ENCODE data around the gene AQR.

Gene AQR

DNA sequence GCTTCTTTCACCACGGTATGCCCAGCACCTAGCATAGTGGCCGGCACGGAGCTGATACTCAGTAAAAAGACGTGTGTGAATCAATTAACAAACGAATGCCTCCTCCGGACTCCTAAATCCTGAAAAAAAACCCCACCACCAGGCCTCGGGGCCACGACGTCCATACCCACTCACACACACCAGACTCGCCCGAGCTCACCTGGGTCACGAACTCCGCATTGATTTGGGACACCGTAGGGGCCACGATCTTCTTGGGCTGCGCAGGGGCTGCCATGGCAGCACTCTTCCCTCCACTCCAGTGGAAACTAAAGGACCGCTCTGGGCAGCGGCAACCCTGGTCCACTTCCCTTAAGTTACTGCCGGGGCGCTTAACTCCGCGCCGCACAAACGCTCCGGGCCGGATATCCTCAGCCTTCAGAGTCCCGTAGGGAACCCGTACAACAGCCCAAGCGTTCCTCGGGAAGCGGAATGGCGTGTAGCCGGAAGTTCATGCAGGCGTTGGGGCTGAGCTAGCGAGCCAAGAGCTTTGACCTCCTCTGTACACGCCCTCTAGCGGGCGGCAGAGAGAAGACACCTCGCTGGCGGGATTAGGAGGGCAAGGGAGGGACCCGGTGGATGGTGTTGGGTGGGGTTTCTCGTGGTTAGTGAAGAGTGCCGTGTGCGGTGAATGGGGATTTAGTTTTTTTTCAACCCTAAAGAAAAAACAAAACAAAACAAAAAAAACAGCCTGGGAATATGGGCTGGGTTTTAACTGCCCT is at the start of gene AQR:
TSS of gene AQR (minus strand) at position 403 of the 758 bp plus-strand sequence. CDS start at position 274, 129 bp downstream.
- Histone ChIP-seq H3K4me1 (ENCODE audit: insufficient read depth, low read length) (peaks cover 7% of the 10 kb centered on the region), H2AFZ (ENCODE audit: low read depth, low read length) (peak within 1 kb of the TSS; percentile 74), H3K9me3 (ENCODE audit: low read length) (no peaks in the 10 kb centered on the region), H3K27me3 (ENCODE audit: insufficient read depth, low read length) (no peaks in the 10 kb centered on the region), H3K4me3 (ENCODE audit: low read length) (peak within 1 kb of the TSS; percentile 81), H3K36me3 (ENCODE audit: insufficient read depth, low read length) (peaks cover 5% of the 10 kb centered on the region)

DNA sequence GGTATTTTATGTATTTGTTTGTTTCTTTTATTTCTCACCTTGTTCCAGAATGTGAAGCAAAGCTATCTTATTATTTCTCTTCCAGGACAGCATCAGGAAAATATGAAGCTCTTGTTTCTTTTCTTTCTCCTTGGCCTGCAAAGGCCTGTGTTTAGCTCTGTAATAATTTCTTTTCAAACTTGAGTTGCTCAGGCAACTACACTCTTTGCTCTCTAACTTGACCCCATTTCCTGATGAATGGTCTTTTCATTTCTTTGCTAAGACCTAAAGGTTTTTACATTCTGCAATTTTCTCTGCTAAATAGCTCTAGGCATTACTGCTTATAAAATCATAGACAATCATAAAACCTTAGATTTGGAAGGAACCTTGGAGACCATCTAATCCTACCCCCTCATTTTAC is 44.7 kb upstream of the AQR start:
- Histone ChIP-seq H3K4me1 (ENCODE audit: insufficient read depth, low read length) (peaks cover 25% of the 10 kb centered on the region), H3K4me3 (ENCODE audit: low read length) (no peak overlapping the region)

DNA sequence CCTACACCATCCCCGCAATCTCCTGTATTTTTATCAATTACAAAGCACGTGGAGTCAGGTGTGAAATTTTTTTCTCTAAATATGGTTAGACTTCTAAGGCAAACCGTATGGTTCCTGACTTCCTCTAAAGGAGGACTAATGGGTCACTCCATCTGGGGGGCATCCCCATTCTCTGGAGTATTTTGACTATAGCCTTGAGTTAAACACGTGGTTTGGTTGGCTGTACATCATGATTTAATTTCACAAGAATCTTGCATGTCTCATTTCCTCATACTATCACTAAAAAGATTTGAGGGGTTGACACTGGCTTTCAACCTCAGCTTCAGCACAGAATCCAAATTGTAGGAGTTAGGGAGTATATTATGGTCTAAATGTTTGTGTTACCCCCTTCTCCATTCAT is 43.8 kb upstream of the AQR start:
- Histone ChIP-seq H3K4me3 (ENCODE audit: low read length) (no peak overlapping the region), H3K36me3 (ENCODE audit: insufficient read depth, low read length) (no peaks in the 10 kb centered on the region), H2AFZ (ENCODE audit: low read depth, low read length) (no peak overlapping the region), H3K9me3 (ENCODE audit: low read length) (no peaks in the 10 kb centered on the region), H3K4me1 (ENCODE audit: insufficient read depth, low read length) (peaks cover 25% of the 10 kb centered on the region), H3K27me3 (ENCODE audit: insufficient read depth, low read length) (no peaks in the 10 kb centered on the region)

More for the DNA sequence above, 44.7 kb upstream of the AQR start:
- no peak overlapping the region for H2AFZ ChIP-seq (ENCODE audit: low read depth, low read length)
- H3K9me3 ChIP-seq (ENCODE audit: low read length): no peaks in the 10 kb centered on the region
- no peaks in the 10 kb centered on the region for H3K36me3 ChIP-seq (ENCODE audit: insufficient read depth, low read length)
- no peaks in the 10 kb centered on the region for H3K27me3 ChIP-seq (ENCODE audit: insufficient read depth, low read length)

DNA sequence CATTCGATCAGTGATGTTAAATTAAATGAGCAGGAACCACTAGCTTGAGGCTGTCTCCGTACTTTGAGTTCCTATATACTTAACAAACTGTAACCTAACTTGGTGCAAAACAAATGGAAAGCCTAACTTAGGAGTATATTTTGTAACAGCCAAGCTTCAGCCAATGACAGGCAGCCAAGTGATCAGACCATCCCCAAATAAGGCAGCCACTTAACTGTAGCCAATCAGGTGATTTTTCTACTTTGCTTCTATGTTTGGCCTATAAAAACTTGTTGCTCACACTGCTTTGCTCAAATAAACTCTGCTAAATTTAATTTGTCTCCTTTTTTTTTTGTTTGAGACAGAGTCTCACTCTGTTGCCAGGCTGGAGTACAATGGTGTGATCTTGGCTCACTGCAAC is 37.9 kb upstream of the AQR start:
- H3K9me3 ChIP-seq (ENCODE audit: low read length): no peaks in the 10 kb centered on the region
- H3K36me3 ChIP-seq (ENCODE audit: insufficient read depth, low read length): no peaks in the 10 kb centered on the region
- H3K4me1 ChIP-seq (ENCODE audit: insufficient read depth, low read length): no peaks in the 10 kb centered on the region
- no peaks in the 10 kb centered on the region for H3K27me3 ChIP-seq (ENCODE audit: insufficient read depth, low read length)
- H3K4me3 ChIP-seq (ENCODE audit: low read length): no peak overlapping the region
- H2AFZ ChIP-seq (ENCODE audit: low read depth, low read length): no peak overlapping the region

DNA sequence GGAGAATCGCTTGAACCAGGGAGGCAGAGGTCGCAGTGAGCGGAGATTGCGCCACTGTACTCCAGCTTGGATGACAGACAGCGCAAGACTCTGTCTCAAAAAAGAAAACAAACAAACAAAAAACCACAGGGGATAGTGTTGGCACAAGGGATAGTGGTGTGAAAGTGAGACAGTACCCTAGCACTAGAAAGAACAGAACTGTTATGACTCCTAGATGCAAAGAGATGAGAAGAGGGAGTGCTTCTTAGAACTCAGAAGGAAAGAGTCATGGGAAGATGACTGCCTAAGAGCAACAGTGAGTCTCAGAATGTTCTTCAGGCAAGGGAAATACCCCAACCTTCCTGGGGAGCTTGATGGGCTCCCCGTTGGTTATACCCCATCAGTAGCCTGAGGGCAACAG is 36.4 kb upstream of the AQR start:
- Histone ChIP-seq H3K36me3 (ENCODE audit: insufficient read depth, low read length) (no peaks in the 10 kb centered on the region), H3K4me3 (ENCODE audit: low read length) (no peak overlapping the region), H3K4me1 (ENCODE audit: insufficient read depth, low read length) (peaks cover 6% of the 10 kb centered on the region), H3K27me3 (ENCODE audit: insufficient read depth, low read length) (no peaks in the 10 kb centered on the region), H2AFZ (ENCODE audit: low read depth, low read length) (no peak overlapping the region), H3K9me3 (ENCODE audit: low read length) (no peaks in the 10 kb centered on the region)

DNA sequence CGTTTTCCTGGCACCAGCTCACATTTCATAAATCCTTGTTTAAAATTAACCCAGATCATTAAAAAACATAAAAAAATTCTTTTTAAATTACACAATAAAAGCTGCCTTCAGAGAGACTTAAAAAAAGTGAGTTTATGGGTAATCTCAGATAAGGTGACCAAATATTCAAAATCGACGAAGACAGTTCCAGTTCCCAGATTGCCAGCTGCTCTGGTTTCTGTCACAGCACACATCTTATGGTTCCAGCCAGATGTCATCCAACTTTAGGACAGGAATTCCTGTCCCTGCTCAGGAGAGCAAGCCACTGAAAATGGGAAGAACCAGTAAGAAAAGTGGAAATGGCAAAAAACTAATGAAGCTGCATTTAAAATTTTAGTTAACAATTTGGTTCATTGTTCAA is 34.4 kb upstream of the AQR start:
- Histone ChIP-seq H3K4me1 (ENCODE audit: insufficient read depth, low read length) (peaks cover 6% of the 10 kb centered on the region), H3K27me3 (ENCODE audit: insufficient read depth, low read length) (no peaks in the 10 kb centered on the region), H2AFZ (ENCODE audit: low read depth, low read length) (no peak overlapping the region), H3K4me3 (ENCODE audit: low read length) (no peak overlapping the region), H3K36me3 (ENCODE audit: insufficient read depth, low read length) (no peaks in the 10 kb centered on the region), H3K9me3 (ENCODE audit: low read length) (no peaks in the 10 kb centered on the region)

DNA sequence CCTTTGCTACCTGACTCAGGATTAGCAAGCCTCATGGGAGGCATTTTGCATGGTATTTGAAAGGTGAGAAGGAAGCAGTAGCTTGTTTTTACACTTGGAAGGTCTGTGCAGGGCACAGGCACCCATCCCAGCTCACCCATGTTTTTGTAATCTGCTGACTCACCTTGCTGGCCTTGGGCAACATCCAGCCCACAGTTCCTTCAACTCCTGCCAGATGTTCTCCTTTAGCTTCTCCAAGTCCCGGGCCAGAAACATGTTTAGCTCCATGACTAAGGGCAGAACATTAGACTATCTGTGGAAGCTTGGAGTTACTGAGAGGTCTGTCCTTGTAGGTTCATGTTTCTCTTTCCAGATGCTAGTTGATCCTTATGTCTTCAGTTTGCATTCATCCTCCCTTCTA is 31.0 kb upstream of the AQR start:
- peaks cover 6% of the 10 kb centered on the region for H3K4me1 ChIP-seq (ENCODE audit: insufficient read depth, low read length)
- H3K36me3 ChIP-seq (ENCODE audit: insufficient read depth, low read length): no peaks in the 10 kb centered on the region
- no peak overlapping the region for H2AFZ ChIP-seq (ENCODE audit: low read depth, low read length)
- H3K9me3 ChIP-seq (ENCODE audit: low read length): no peaks in the 10 kb centered on the region
- no peak overlapping the region for H3K4me3 ChIP-seq (ENCODE audit: low read length)
- no peaks in the 10 kb centered on the region for H3K27me3 ChIP-seq (ENCODE audit: insufficient read depth, low read length)

DNA sequence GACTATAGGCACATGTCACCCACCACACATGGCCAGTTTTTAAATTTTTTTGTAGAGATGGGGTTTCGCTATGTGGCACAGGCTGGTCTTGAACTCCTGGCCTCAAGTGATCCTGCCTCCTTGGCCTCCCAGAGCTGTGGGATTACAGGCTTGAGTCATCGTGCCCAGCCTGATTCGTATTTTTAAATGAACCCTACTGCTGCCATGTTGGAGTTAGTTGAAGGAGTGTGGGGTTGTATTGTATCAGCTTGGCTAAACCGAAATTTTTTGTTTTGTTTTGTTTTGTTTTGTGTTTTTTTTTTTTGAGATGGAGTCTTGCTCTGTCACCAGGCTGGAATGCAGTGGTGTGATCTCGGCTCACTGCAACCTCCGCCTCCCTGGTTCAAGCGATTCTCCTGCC is 30.4 kb upstream of the AQR start:
- Histone ChIP-seq H3K36me3 (ENCODE audit: insufficient read depth, low read length) (no peaks in the 10 kb centered on the region), H3K4me3 (ENCODE audit: low read length) (no peak overlapping the region), H2AFZ (ENCODE audit: low read depth, low read length) (no peak overlapping the region), H3K27me3 (ENCODE audit: insufficient read depth, low read length) (no peaks in the 10 kb centered on the region), H3K9me3 (ENCODE audit: low read length) (no peaks in the 10 kb centered on the region), H3K4me1 (ENCODE audit: insufficient read depth, low read length) (peaks cover 6% of the 10 kb centered on the region)

DNA sequence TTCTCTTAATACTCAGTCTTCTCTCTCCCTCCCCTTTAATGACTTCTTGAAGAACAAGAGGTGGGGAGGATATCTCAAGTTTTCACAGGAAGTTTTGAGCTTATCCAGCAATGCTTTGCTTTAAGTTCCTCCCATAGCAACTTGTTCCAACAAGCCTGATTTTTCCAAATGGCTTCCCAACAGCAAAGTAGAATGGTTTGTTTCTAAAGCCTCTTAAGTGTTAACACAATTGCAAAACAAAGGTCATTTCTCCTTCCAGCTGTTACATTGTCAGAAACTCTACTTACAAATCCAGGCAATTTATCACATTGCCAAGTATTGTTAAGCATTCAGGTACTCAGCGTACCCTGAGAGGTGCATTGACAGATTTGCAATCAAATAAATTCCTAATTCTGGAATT is 25.4 kb upstream of the AQR start:
- no peaks in the 10 kb centered on the region for H3K9me3 ChIP-seq (ENCODE audit: low read length)
- no peaks in the 10 kb centered on the region for H3K4me1 ChIP-seq (ENCODE audit: insufficient read depth, low read length)

DNA sequence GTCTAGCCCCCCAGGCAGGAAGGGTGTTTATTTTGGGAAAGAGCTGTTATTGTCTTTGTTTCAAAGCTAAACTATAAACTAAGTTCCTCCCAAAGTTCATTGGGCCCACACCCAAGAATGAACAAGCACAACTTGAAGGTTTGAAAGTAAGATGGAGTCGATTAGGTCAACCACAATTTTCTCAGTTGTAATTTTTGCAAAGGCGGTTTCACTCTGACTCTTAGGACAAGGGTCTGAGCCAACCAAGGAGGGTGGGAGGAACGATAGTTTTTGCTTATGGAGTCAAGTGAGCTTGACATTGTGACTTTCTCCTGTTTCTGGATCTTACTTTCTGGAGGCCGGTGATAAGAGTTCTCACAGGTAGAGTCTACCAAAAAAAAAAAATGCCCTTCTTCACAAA is 24.3 kb upstream of the AQR start:
- peaks cover under 1% of the 10 kb centered on the region for H3K4me1 ChIP-seq (ENCODE audit: insufficient read depth, low read length)
- no peaks in the 10 kb centered on the region for H3K36me3 ChIP-seq (ENCODE audit: insufficient read depth, low read length)
- no peak overlapping the region for H3K4me3 ChIP-seq (ENCODE audit: low read length)
- H3K27me3 ChIP-seq (ENCODE audit: insufficient read depth, low read length): no peaks in the 10 kb centered on the region
- no peak overlapping the region for H2AFZ ChIP-seq (ENCODE audit: low read depth, low read length)
- no peaks in the 10 kb centered on the region for H3K9me3 ChIP-seq (ENCODE audit: low read length)

More for the DNA sequence above, 25.4 kb upstream of the AQR start:
- Histone ChIP-seq H3K27me3 (ENCODE audit: insufficient read depth, low read length) (no peaks in the 10 kb centered on the region), H2AFZ (ENCODE audit: low read depth, low read length) (no peak overlapping the region), H3K36me3 (ENCODE audit: insufficient read depth, low read length) (no peaks in the 10 kb centered on the region), H3K4me3 (ENCODE audit: low read length) (no peak overlapping the region)

DNA sequence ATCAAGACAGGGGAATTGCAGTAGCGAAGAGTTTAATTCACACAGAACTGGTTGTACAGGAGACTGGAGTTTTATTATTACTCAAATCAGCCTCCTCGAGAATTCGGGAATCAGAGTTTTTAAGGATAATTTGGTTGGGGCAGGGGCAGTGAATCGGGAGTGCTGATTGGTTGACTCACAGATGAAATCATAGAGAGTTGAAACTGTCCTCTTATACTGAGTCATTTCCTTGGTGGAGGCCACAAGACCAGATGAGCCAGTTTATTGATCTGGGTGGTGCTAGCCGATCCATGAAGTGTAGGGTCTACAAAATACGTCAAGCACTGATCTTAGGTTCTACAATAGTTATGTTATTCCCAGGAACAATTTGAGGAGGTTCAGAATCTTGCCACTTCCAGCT is 23.9 kb upstream of the AQR start:
- no peaks in the 10 kb centered on the region for H3K36me3 ChIP-seq (ENCODE audit: insufficient read depth, low read length)
- H3K9me3 ChIP-seq (ENCODE audit: low read length): no peaks in the 10 kb centered on the region
- H3K27me3 ChIP-seq (ENCODE audit: insufficient read depth, low read length): no peaks in the 10 kb centered on the region
- no peak overlapping the region for H2AFZ ChIP-seq (ENCODE audit: low read depth, low read length)
- peaks cover 2% of the 10 kb centered on the region for H3K4me1 ChIP-seq (ENCODE audit: insufficient read depth, low read length)
- no peak overlapping the region for H3K4me3 ChIP-seq (ENCODE audit: low read length)

DNA sequence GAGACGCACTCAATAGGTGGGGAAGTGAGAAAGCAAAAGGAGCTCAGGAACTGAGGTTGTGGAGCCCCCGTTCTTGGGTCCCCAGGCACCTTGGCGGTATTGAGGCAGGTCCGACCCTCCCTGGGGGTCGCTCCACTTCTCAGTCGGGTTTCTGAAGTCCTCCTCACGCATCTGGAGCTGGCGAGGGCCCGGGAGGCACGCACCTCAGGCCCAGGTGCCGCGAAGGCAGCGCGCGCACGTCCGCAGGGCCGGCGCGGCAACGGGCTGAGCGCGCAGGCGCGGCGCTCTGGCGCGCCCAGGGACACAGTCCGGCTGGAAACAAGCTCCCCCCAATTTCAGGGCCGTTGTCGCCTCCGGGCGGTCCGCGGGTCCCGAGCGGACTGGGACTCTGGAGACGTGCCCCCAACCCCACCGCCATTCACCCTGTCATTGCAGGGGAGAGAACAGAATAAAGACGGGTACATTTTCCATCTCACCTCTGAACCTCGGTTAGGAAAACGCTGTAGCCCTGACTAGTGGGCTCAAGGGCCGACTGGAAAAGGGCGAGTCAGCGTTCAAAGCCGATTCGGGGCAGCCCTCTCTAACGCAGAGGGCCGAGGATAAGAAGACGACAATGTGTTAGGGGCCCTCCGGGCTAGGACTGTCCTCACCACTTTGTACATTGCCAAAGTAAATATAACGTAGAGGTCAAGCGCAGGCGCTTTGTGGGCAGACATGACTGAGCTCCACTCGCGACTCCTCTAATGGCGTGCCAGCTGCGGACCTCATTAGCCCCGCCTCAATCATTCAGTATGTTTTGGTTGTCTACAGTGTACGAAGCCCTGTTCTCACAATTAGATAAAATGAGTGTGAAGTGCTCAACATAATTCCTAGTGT is 18.7 kb upstream of the AQR start, which contains the start of gene ZNF770:
TSS of gene ZNF770 (minus strand) at position 261 of the 876 bp plus-strand sequence. CDS start 4,853 bp downstream, outside the sequence.
- Histone ChIP-seq H3K27me3 (ENCODE audit: insufficient read depth, low read length) (no peaks in the 10 kb centered on the region), H2AFZ (ENCODE audit: low read depth, low read length) (peak within 1 kb of the TSS; percentile 78), H3K36me3 (ENCODE audit: insufficient read depth, low read length) (peaks cover 16% of the 10 kb centered on the region), H3K4me1 (ENCODE audit: insufficient read depth, low read length) (peaks cover 15% of the 10 kb centered on the region), H3K4me3 (ENCODE audit: low read length) (peak within 1 kb of the TSS; percentile 66), H3K9me3 (ENCODE audit: low read length) (no peaks in the 10 kb centered on the region)

DNA sequence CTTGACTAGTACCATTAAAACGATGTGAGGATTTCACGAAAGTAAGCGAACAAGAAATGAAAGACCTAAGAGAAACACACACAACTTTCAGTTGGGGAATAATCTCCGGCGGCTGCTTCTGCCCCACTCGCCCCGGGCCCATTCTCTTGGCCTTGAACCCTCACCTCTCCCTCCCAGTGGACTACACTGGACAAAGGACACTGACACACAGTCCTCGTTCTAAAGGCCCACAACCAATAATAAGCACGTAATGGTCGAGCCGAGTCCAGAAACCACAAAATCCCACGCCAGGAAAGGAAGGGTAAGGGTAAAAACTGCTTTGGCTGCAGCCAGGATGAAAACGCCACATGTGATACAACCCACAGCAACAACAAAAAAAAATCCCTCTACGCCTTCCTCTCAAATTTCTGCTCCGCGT is 18.1 kb upstream of the AQR start:
- Histone ChIP-seq H3K9me3 (ENCODE audit: low read length) (no peaks in the 10 kb centered on the region), H2AFZ (ENCODE audit: low read depth, low read length) (peak overlapping the region; percentile 78), H3K36me3 (ENCODE audit: insufficient read depth, low read length) (peaks cover 22% of the 10 kb centered on the region), H3K4me3 (ENCODE audit: low read length) (peak overlapping the region; percentile 66), H3K27me3 (ENCODE audit: insufficient read depth, low read length) (no peaks in the 10 kb centered on the region), H3K4me1 (ENCODE audit: insufficient read depth, low read length) (peaks cover 15% of the 10 kb centered on the region)
